AG04449 (cell line): ENCODE data around the gene PPIL6.

Experiments used
- CTCF ChIA-PET: fragments of 350-600 bp; formaldehyde crosslinking; extraction: SDS; loops from one replicate; lab custom pipeline; 2021; ENCODE audit warnings: antibody characterized with exemption; lab: Yijun Ruan, JAX
- POLR2A ChIA-PET: fragments of 400-600, 350-600 bp; formaldehyde crosslinking; extraction: SDS; loops from one replicate; lab custom pipeline; 2020; ENCODE audit warnings: antibody characterized with exemption, inconsistent platforms; lab: Yijun Ruan, JAX
- DNase-seq: peaks from one replicate; pipeline ENCODE4 v3.0.0-alpha.2; 2010; ENCODE audit warnings: low read depth, low spot score
- H3K4me3 ChIP-seq: 2 replicates; pipeline ENCODE4 v1.5.1; 2011; ENCODE audit warnings: low read depth, mild to moderate bottlenecking, control low read depth, low read length
- CTCF ChIP-seq: IDR thresholded peaks from one replicate; pipeline ENCODE4 v1.5.1; 2011; ENCODE audit warnings: mild to moderate bottlenecking, moderate library complexity, low read length, control low read depth, inconsistent platforms; ENCODE audit not compliant: insufficient read depth; ENCODE audit errors: missing control alignments

PPIL6 gene

GRCh38 chr6:109451376-109451775 lies 10.9 kb upstream of the PPIL6 start:
- DNase-seq = no peak
- H3K4me3 ChIP-seq = no peak overlapping the region
- CTCF ChIA-PET = interaction anchor here (7.9 kb wide), 1 partner anchor 10 kb away, joined by 65 read pairs; the partner anchor contains the start of genes PPIL6 and SMPD2
- POLR2A ChIA-PET = no interaction called here
- TF ChIP-seq CTCF = no peak

GRCh38 chr6:109450801-109451200 lies 10.4 kb upstream of the PPIL6 start:
- H3K4me3 ChIP-seq = no peak overlapping the region
- ChIA-PET CTCF (interaction anchor here (7.9 kb wide), 1 partner anchor 9 kb away, joined by 65 read pairs; the partner anchor contains the start of genes PPIL6 and SMPD2), POLR2A (no interaction called here)
- DNase-seq = no peak
- no peak for TF ChIP-seq CTCF

GRCh38 chr6:109449795-109450673 lies 9.6 kb upstream of the PPIL6 start:
- TF ChIP-seq CTCF = no peak
- POLR2A ChIA-PET = no interaction called here
- no peak for DNase-seq
- no peak overlapping the region for H3K4me3 ChIP-seq
- CTCF ChIA-PET = interaction anchor here (7.9 kb wide), 1 partner anchor 8 kb away, joined by 65 read pairs; the partner anchor contains the start of genes PPIL6 and SMPD2

GRCh38 chr6:109449064-109449794 lies 8.8 kb upstream of the PPIL6 start:
- no peak for DNase-seq
- no peak overlapping the region for H3K4me3 ChIP-seq
- no peak for TF ChIP-seq CTCF
- ChIA-PET POLR2A (no interaction called here), CTCF (interaction anchor here (7.9 kb wide), 1 partner anchor 7 kb away, joined by 65 read pairs; the partner anchor contains the start of genes PPIL6 and SMPD2)

- ChIA-PET POLR2A (no interaction called here), CTCF (no interaction called here)
- TF ChIP-seq CTCF = no peak
Observed at GRCh38 chr6:109448615-109449014, 8.2 kb upstream of the PPIL6 start.

More at GRCh38 chr6:109448615-109449014, 8.2 kb upstream of the PPIL6 start:
- no peak for DNase-seq
- no peak overlapping the region for H3K4me3 ChIP-seq
